Astrocyte (in vitro differentiated cells and primary cell): Measurements from ENCODE around the gene FYCO1. TPM values are rescaled to one million over a fixed set of nuclear protein-coding genes. Genes with fewer than 3 reads are reported as not detected.

Experiments used
- DNase-seq: peaks from one replicate; pipeline ENCODE4 v3.0.0-alpha.2; 2010; ENCODE audit warnings: low read depth
- FAIRE-seq: peaks from 2 replicates; lab custom pipeline; 2011; peaks lifted over from hg19 to GRCh38; lab: Jason Lieb, UNC
- H2AFZ ChIP-seq: 2 replicates; pipeline ENCODE4 v1.6.0; 2012; ENCODE audit warnings: low read depth, low read length, inconsistent platforms
- H3K27ac ChIP-seq: 2 replicates; pipeline ENCODE4 v1.5.1; 2011; ENCODE audit warnings: low read depth, low read length, inconsistent platforms
- H3K27me3 ChIP-seq: 2 replicates; pipeline ENCODE4 v1.6.0; 2011; ENCODE audit warnings: low read length, inconsistent platforms; ENCODE audit not compliant: insufficient read depth
- H3K36me3 ChIP-seq: 2 replicates; pipeline ENCODE4 v1.5.1; 2011; ENCODE audit warnings: low read length, inconsistent platforms; ENCODE audit not compliant: insufficient read depth
- H3K4me1 ChIP-seq: 2 replicates; pipeline ENCODE4 v1.5.1; 2011; ENCODE audit warnings: low read length, inconsistent platforms; ENCODE audit not compliant: insufficient read depth
- H3K4me2 ChIP-seq: 2 replicates; pipeline ENCODE4 v1.6.0; 2012; ENCODE audit warnings: low read length, inconsistent platforms
- H3K4me3 ChIP-seq: 2 replicates; pipeline ENCODE4 v1.5.1; 2011; ENCODE audit warnings: low read depth, mild to moderate bottlenecking, low read length, inconsistent platforms; ENCODE audit not compliant: insufficient read depth
- H3K79me2 ChIP-seq: 2 replicates; pipeline ENCODE4 v1.6.0; 2012; ENCODE audit warnings: mild to moderate bottlenecking, low read length, inconsistent platforms; ENCODE audit not compliant: insufficient read depth
- H3K9ac ChIP-seq: 2 replicates; pipeline ENCODE4 v1.6.0; 2012; ENCODE audit warnings: mild to moderate bottlenecking, low read length, inconsistent platforms
- H3K9me3 ChIP-seq: 2 replicates; pipeline ENCODE4 v1.5.1; 2012; ENCODE audit warnings: low read depth, mild to moderate bottlenecking, low read length, inconsistent platforms; ENCODE audit not compliant: insufficient read depth
- H4K20me1 ChIP-seq: 2 replicates; pipeline ENCODE4 v1.6.0; 2012; ENCODE audit warnings: low read length, inconsistent platforms; ENCODE audit not compliant: insufficient read depth
- H3K27ac Mint-ChIP-seq: one replicate; pipeline ENCODE4 v1.8.0; 2021; ENCODE audit warnings: mild to moderate bottlenecking, mixed read lengths; ENCODE audit not compliant: unreplicated experiment
- H3K27me3 Mint-ChIP-seq: one replicate; pipeline ENCODE4 v1.8.0; 2021; ENCODE audit warnings: low read depth, mixed read lengths; ENCODE audit not compliant: unreplicated experiment
- H3K36me3 Mint-ChIP-seq: one replicate; pipeline ENCODE4 v1.8.0; 2021; ENCODE audit warnings: low read depth, mixed read lengths; ENCODE audit not compliant: unreplicated experiment
- H3K4me1 Mint-ChIP-seq: one replicate; pipeline ENCODE4 v1.8.0; 2021; ENCODE audit warnings: low read depth, mixed read lengths; ENCODE audit not compliant: unreplicated experiment
- H3K4me3 Mint-ChIP-seq: one replicate; pipeline ENCODE4 v1.8.0; 2021; ENCODE audit warnings: mild to moderate bottlenecking, moderate library complexity, mixed read lengths; ENCODE audit not compliant: unreplicated experiment
- H3K9me3 Mint-ChIP-seq: one replicate; pipeline ENCODE4 v1.8.0; 2021; ENCODE audit warnings: mild to moderate bottlenecking, mixed read lengths; ENCODE audit not compliant: unreplicated experiment
- CTCF ChIP-seq: IDR thresholded peaks from 2 replicates; pipeline ENCODE4 v1.5.1; 2011; ENCODE audit warnings: low read depth, mild to moderate bottlenecking, inconsistent platforms, low read length, moderate library complexity; ENCODE audit not compliant: insufficient read depth
- EZH2 ChIP-seq: IDR thresholded peaks from 2 replicates; pipeline ENCODE4 v1.6.1; 2012; ENCODE audit warnings: mild to moderate bottlenecking, low read length, inconsistent platforms; ENCODE audit not compliant: insufficient read depth
- total RNA-seq: library from RNA; stranded (reverse); gene quantifications from 2 replicates; pipeline ENCODE4 v1.2.1, GENCODE V29; 2021

FYCO1 gene
- total RNA-seq, 1 donor from 2014 or later, result 19.7 TPM

DNA sequence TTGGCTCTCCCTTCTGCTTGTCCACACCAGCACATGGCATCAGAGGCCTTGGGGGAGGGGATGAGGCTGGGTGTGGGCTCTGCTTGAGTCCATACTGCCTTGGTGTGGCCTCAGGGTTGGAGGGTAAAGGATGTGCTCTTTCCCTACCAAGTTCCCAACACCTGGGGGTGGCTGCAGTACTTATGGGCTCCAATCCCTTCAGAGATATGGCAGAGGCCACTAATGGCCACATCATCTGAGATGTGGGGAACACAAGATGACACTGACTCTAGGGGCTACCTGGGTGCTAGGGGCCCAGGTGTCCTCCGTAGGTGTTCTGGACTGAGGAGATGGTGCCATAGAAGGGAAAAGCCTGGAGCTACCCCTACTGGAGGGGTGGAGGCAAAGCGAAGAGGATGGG lies 45.5 kb downstream of the FYCO1 start:
- Mint-ChIP-seq H3K27me3 (no peaks in the 10 kb centered on the region), H3K27ac (no peak overlapping the region)
- no peak overlapping the region for H3K27ac ChIP-seq

DNA sequence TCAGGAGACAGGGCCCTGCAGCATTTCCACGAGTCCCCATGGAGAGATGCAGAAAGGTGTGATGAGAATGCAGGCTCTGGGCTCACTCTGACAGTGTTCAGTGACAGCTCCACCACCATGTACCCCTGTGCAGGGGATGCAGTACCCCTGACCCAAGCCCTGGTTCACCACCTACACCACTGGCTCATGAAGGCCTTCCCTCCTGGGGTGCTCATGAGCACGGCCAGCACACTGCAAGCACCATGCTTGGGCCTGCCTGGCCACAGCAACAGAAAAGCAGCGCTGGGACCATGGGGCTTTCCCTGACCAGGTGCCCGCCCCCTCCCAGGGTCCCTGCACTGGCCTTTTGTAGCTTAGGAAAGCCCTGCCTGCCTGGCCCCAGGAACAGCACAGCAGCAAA lies 46.2 kb downstream of the FYCO1 start:
- Histone ChIP-seq H3K27me3 (no peaks in the 10 kb centered on the region), H3K4me1 (no peaks in the 10 kb centered on the region), H3K79me2 (no peaks in the 10 kb centered on the region), H3K9me3 (no peaks in the 10 kb centered on the region), H3K9ac (no peak overlapping the region), H3K4me3 (no peak overlapping the region), H2AFZ (no peak overlapping the region), H3K27ac (no peak overlapping the region), H4K20me1 (no peaks in the 10 kb centered on the region), H3K4me2 (no peak overlapping the region), H3K36me3 (peaks cover 11% of the 10 kb centered on the region)
- H3K4me3 Mint-ChIP-seq, result no peak overlapping the region
- TF ChIP-seq CTCF, result no peak
- TF ChIP-seq EZH2, result no peak
- H3K27me3 Mint-ChIP-seq, result no peaks in the 10 kb centered on the region
- DNase-seq, result no peak
- H3K36me3 Mint-ChIP-seq, result peaks cover 34% of the 10 kb centered on the region
- peaks cover 3% of the 10 kb centered on the region for H3K9me3 Mint-ChIP-seq
- H3K27ac Mint-ChIP-seq, result no peak overlapping the region
- H3K4me1 Mint-ChIP-seq, result no peaks in the 10 kb centered on the region
- FAIRE-seq, result no peak

More for the DNA sequence above, 45.5 kb downstream of the FYCO1 start:
- Histone ChIP-seq H3K4me3 (no peak overlapping the region), H4K20me1 (no peaks in the 10 kb centered on the region), H3K36me3 (peaks cover 14% of the 10 kb centered on the region), H3K9me3 (no peaks in the 10 kb centered on the region), H3K4me1 (no peaks in the 10 kb centered on the region), H2AFZ (no peak overlapping the region), H3K9ac (no peak overlapping the region), H3K4me2 (no peak overlapping the region), H3K27me3 (no peaks in the 10 kb centered on the region), H3K79me2 (no peaks in the 10 kb centered on the region)
- DNase-seq (no peak), FAIRE-seq (no peak)
- H3K9me3 Mint-ChIP-seq, result peaks cover 3% of the 10 kb centered on the region
- no peaks in the 10 kb centered on the region for H3K4me1 Mint-ChIP-seq
- peaks cover 38% of the 10 kb centered on the region for H3K36me3 Mint-ChIP-seq
- no peak overlapping the region for H3K4me3 Mint-ChIP-seq
- no peak for TF ChIP-seq EZH2
- TF ChIP-seq CTCF, result no peak

- Histone ChIP-seq H3K27ac (no peak overlapping the region), H3K9ac (no peak overlapping the region), H3K4me2 (no peak overlapping the region), H4K20me1 (no peaks in the 10 kb centered on the region), H3K36me3 (peaks cover 11% of the 10 kb centered on the region), H3K27me3 (no peaks in the 10 kb centered on the region), H3K79me2 (no peaks in the 10 kb centered on the region), H2AFZ (no peak overlapping the region), H3K4me3 (no peak overlapping the region), H3K4me1 (no peaks in the 10 kb centered on the region), H3K9me3 (no peaks in the 10 kb centered on the region)
- Mint-ChIP-seq H3K27me3 (no peaks in the 10 kb centered on the region), H3K27ac (no peak overlapping the region), H3K4me3 (no peak overlapping the region), H3K4me1 (no peaks in the 10 kb centered on the region), H3K9me3 (peaks cover 3% of the 10 kb centered on the region), H3K36me3 (peaks cover 31% of the 10 kb centered on the region)
- TF ChIP-seq EZH2 (no peak), CTCF (no peak)
- FAIRE-seq (no peak), DNase-seq (no peak)
Observed at GRCh38 chr3:45948881-45949280, 46.7 kb downstream of the FYCO1 start.
